GM18502 (cell line): ENCODE results near the gene SCUBE3.

ENCODE experiments used
- ATAC-seq: cut with Tn5 transposase; IDR thresholded peaks from one replicate; pipeline ENCODE4 v1.9.1; 2021; ENCODE audit warnings: mild to moderate bottlenecking; ENCODE audit not compliant: unreplicated experiment, poor library complexity

Gene SCUBE3

DNA sequence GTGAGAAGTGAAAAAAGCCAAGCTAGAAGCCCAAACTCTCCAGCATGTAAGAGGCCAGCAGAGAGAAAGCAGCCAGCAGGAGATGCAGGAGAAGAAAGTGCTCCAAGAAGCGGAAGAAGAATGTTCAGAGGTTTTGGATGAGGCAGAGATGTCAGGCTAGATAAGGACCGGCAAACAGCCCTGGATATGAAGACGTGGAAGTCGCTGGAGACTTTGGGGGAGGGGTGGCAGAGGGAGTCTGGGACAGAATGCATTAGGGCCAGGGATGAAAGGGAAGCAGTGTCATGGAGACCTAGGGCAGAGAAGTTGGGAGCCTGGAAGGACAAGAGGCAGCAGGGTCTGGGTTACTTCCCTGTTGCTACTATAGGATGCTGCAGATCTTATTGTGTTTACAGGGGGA is 5.3 kb upstream of the SCUBE3 start:
- no peak for ATAC-seq

DNA sequence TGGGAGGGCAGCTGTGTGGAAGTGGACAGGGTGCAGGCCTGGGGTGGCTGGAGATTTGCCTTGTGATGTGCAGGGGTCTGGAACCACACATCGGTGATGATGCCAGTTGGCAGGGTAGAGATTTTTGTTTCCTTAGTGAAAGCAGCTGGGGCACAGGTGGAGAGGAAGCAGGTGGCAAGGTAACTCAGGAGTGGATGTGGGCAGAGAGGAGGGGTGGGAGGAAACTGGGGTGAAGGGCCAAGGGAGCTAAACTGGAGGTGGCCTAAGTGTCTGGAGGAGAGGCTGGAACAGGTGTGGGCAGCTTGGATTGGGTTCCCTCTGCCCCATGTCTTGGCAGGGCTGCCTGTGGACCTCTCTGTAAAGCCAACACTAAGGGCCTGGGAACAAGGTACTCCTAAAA is 4.7 kb upstream of the SCUBE3 start:
- no peak for ATAC-seq

DNA sequence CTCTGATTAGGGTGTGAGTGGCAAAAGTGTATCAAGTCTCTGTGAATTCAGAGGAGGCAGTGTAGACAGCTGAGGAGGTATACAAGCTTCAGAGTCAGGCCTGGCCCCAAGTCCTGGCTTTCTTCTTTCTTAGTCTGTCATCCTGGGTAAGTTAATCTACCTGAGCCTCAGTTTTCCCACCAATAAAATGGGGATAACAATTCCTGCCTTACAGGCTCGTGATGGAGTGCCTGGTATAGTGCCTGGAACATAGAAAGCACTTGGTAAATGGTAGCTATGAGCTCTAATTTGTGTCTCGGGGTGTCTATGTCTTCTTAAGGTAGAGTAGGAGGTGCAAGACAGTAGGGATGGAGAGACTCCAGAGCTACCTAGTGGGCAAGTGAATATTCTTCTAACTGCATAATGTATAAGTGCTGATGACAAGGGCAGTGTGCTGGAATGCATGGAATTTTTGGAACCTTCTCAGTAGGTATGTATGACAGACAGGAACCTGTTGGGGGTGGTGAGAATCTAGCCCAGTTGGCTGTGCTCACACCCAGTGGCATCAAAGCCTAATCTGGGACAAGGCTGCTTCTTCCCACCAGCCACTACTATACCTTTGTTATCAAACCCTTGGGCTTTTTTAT is 4.0 kb upstream of the SCUBE3 start:
- ATAC-seq, result no peak

DNA sequence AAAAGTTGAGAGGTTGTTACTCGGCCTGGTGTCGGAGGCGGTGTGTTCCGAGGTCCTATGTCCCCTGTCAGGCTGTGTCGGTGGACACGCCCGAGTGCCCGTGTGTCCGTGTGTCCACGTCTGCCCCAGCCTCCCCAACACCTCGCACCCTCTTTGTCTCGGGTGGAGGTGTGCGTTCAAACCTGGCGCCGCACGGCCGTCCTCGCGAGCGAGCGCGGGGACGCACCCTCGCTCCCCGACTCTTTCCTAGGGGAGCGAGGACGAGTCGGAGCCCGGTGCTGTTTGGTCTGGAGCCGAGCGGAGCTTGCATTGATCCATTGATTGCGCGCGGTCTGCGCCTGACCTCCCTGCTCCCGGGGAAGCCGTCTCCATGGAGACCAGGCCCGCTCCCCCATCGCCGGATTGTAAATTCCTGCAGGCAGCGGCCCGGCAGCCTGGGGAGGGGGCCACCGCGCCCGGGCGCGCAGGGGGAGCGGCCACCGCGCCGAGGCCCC is 411 bp upstream of the SCUBE3 start:
- ATAC-seq, result no peak

DNA sequence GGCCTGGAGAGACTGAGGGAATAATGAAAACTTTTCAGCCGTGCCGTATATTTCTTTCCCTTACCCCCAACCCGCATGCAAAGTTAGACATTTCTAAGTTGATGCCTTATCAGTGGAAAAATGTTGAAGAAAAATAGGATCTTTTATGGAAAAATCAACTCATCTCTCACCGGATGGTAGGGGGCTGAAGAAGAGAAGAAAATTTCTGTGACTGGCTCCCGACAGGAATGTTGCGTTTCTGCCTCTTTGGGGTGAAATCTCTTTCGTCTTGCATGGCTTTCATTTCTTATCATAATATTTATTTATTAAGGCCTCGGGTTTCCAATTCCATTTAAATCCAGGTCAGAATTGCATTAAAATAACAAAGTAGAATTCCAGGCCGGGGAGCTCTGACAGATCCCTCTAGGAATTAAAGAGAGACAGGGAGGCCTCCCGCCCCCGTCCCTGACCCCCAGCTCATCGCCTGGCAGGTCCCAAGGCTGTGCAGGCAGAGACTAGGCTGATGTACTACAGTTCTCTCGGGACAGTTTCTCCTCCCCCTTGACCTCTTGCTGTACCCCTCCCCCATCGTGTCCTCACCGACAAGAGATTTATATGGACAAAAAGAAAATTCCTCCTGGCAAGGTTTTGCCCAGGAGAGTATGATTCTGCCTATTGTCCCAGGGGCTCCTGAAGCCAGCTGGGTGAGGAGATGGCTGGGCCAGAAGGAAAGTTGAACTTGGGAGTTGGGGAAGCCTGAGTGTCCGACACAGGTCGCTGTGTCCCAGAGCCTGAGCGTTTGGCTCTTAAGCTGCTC is 1.3 kb downstream of the SCUBE3 start:
- no peak for ATAC-seq

DNA sequence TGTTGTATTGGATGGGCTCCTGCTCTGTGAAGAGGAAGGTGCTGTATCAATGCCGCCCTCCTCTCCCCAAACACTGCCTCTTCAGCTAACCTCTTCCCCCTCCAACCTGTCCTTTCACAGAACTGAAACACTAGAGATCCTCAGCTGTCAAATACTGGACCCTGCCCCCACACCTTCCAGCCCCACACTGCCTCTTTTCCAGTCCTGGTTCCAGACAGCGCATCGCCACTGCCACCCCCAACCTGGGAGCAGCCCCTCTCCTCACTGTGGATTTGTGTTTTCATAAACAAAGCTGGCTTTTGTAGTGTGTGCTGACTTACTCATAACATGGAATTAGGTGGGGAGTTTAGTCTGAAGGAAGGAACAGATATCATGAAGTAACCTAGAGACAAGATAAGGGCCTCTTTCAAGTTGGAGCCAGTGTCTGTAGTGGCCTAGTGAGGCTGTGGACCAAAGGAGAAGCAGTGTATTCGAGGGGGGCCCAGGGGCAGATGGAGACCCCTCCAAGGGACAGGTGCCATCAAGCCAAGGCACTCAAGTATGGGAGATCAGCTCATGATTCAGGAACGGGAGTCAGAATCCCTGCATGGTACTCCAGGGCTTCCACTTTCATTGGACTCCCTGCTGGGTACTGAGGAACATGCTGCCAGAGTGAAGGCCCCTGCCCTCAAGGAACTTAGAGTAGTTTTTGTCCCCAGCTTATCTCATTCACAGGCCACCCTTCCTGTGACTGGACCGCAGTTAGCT is 2.1 kb downstream of the SCUBE3 start:
- ATAC-seq, result no peak

DNA sequence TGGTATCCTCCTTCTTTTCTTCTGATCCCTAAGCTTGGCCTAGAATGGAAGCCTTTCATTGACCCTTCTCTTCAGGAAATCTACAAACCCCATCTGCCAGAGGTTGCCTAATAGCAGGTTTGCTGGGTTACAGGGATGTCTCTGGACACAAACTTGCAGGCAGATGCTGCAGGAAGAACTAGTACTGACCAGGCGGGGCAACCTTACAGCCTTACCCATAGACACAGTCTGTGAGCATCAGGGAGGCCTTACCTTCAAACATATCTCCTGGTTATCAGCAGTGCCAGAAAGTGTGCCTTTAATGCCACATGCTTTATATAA is 2.6 kb downstream of the SCUBE3 start:
- ATAC-seq, result no peak

DNA sequence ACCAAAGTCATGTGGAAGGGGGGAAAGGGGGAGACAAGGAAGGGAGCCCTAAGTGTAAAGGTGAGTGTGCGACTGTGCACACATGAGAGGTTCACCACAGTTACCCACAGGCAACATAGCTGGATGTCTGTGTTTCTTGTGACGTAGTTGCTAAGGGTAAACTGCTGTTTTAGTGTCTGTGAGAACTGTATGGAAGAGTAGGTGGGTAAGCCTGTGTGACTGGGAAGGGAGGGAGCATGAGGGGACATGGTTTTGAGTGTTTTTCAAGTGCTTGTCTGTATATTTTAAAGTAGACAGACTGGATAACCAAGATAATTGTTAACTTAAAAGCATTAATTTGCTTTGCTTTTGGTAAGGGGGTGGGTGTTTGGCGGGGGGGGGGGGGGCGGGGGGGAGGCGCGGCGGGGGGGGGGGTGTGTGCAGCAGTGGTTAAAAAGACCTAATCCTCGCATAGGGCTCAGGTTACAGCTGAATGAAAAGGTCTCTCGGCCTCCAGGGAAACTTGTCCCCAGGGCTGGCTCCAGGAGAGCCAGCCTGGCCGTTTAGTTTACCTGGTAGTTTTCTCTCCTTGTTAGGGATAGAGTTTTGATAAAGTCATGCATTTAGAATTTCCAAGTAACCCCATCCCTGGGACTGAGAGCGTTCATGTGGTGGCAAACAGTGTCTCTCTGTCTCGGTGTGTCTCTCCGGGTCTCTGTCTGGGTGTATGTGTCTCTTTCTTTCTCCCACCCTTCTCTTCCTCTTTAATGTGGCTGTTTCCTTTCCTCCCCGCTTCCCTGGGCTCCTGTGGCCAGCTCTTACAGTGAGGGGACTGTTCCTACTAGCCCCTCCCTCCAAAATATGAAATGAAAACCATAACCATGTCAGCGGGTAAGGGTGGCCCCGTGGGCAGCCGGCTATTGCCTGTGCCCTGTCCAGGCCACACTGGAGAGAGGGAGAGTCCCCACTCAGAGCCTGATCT is 3.4 kb downstream of the SCUBE3 start:
- ATAC-seq, result no peak

DNA sequence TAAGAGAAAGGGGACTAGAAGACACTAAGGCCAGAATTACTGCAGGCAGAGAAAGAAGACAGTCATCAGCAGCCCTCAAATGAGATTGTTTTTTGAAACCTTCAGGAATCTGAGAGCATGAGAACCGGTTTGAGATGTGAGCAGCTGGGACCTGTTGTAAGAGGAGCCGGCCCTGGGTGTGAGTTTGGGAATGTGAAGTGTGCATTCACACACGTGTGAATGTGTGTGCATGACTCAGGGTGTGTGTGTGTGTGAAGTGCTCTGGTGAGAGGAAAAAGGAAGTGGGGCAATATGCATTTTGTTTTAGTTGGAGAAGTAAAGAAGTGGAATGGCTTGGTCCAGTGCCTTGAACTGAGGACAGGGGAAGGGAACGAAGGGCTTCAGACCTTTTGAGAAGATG is 4.3 kb downstream of the SCUBE3 start:
- no peak for ATAC-seq

DNA sequence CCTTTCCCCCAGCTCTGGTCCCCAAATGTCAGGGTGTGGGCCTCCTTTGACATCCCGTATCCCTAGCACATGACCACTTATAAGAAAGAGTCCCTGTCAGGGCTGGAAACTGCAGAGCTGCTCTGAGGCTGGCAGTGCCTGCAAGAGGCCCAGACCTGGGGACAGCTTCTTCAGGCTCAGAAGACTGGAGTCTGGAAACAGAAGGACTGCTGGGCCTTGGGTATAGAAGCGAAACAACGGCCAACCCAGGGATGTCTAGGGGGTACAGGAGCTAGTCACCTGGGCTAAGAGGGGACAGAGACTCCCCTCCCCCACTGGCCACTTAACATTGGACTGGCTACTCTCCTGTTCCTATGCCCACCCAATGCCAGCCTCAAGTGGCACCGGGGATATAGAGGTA is 4.7 kb downstream of the SCUBE3 start:
- ATAC-seq, result no peak

DNA sequence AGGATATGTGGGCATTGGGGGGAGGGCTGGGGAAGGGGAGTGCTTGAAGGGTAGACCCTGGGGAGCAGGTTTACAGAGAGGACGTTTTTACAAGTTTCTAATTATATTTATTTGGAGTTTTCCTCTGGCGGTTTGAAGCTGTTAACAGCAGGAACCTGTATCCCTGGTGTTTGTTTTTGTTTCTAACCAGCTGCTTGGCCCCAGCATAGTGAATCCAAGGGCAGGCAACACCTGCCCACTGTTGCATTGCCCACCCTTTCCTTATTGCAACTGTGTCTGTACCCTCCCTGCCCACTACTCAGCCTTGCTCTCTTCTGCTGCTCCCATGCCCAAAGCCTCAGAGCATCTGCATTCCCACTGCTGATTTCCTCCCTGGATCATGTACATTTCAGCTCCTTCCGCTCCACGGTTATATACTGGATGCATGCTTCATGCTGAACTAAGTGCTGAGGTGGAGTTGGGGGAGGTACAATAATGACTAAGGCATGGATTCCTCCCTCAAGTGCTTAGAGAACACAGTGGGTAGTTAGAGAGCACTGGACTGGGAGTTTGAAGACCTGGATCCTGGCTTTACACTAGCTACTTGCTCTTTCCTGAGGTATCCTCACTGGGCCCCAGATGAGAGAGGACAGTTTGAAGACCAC is 6.0 kb downstream of the SCUBE3 start:
- ATAC-seq, result no peak

DNA sequence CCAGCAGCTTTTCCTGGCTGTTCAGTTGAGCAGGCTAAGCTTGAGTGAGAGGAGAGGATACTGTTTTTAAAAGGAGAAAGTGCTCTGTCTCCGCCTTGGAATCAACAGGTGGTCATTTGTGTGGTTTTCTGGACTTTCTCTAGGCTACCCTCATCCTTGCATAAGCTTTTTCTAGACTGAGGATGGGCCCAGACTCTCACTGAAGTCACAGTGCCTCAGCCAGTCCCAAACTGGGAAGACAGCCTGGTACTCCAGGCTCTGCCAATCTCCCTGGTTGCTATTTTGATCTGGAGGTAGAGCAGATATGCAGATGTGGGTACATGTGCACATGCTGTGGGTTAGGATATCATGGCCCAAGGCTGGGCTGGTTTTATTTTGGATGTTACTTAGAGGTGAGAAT is 7.0 kb downstream of the SCUBE3 start:
- ATAC-seq, result no peak

DNA sequence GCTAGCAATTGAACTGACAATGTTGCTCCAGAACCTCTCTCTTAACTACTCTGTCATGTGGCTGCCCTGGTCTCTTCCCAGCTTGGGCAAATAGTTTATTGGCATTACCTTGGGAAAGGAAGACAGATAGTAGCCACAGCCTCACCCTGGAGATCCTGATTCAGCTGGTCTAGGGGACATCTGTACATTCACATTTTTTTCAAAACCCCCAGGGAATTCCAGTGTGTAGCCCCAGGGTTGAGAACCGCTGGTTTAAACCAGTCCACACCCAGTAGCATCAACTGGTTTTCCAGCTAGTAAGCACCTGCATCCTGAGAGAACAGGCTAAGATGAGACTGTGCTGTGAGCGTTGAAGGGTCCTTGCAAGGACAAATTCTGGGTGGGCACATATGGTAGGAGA is 9.6 kb downstream of the SCUBE3 start:
- no peak for ATAC-seq

DNA sequence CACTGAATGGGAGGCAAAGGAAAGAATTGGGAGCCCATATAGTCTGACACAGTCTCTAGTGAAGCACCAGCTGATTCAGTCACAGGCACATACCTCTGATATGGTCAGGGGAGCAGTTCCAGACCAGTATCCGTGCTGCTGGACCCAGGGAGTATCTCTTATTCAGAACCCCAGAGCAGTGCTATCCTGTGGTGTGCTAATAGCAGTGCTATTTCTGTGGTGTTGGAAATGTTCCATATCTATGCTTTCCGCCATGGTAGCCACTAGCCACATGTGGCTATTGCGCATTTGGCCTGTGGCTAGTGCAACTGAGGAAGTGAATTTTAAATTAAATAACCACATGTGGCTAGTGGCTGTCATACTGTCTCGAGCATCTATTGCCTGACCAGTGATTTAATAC is 11.0 kb downstream of the SCUBE3 start:
- no peak for ATAC-seq

DNA sequence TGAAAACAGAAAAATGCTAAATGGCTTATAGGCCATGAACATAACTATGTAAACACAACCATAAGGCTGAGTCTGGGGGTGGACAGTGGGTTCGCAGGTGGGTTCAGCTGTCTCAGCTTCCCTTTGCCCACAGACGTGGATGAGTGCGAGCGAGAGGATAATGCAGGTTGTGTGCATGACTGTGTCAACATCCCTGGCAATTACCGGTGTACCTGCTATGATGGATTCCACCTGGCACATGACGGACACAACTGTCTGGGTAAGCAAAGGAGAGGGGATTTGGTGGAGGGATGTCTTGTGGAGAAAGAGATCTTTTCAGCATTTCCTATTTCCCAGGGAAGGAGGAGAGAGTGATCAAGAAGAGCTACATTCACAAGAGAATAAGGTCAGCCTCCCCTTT is 14.7 kb downstream of the SCUBE3 start:
- no peak for ATAC-seq

DNA sequence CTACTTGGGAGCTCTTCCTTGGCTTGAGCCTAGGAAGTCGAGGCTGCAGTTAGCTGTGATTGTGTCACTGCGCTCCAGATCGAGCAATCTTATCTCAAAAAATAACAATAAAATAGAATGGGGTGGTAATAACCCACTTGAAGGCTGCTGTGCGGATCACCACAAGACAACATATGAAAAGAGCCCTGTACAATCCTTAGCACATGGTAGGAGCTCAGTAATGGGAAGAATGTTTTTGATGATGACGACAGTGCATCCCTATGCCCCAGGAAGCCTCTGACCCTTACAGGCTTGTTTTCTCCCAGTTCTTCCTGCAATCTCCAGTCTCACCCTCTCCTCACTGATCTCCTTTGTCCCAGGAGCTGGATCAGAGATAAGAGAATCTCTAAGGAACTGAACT is 15.5 kb downstream of the SCUBE3 start:
- no peak for ATAC-seq

DNA sequence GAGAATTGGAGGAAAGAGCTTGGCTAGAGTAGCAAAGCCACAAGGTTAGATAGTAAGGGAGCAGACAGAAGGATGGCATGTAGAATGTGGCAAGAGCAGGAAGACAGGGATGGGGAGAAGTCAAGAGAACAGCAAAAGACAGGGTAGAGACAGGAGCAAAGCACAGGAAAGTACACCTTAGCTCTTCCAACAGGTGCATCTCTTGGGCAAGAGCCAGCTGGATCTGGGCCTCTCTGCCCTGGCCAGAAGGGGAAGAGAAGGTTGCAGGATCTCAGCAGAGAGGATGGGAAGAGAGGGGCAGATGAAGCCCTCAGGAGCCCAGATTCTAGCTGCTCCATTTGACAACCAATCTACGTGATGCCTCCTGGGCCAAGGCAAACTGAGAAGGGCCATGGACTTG is 16.7 kb downstream of the SCUBE3 start:
- no peak for ATAC-seq

DNA sequence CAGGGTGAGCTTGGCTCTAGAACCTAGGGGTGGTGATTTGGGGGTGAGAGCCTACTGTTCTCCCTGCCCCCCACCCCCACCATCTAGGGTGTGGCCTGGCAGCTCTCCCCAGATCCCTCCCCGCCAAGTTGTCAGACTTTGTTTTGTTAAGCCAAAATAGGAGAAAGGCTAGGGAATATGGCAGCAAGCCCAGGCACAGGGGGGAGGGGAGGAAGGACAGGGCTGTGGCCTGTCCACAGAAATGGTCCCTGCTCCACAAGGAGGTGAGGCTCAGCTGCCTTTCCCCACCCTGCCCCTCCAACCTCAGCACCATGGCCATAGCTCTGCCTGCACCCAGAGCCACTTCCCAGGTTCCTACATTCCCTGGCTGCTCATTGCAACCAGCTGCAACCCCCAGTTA is 17.2 kb downstream of the SCUBE3 start:
- no peak for ATAC-seq

DNA sequence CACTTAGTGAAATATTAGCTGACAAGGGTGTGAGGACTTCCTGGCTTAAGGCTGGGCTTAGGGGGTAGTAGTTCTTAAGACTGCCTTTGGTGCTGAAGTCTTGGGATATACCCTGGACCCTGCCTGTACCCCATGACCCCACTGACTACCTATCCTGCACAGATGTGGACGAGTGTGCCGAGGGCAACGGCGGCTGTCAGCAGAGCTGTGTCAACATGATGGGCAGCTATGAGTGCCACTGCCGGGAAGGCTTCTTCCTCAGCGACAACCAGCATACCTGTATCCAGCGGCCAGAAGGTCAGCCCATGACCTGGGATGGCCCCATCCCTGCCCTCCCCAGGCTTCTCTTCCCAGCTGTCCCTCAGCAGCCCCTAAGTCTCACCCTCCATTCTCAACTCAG is 17.8 kb downstream of the SCUBE3 start:
- no peak for ATAC-seq

DNA sequence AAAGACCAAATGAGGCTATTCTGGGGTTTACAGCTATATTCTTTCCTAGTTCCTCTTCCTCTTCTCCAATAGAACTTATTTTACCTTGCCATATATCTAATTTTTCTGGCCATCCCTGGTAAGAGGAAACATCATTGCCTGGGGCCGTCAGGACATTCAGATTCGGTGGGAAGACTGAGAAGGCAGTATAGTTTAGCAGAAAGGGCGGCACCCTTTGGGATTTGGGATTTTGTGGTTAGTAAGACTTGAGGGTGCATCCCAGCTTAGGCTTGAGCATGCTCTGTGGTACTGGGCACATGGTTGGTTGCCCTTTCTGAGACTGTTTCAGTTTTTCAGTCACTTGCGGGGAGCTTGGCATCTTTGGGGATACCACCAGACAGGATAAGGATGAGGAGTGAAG is 21.1 kb downstream of the SCUBE3 start:
- no peak for ATAC-seq
